Suprapubic skin (tissue), 4 donors: ENCODE results near the gene SSR2. TPM values are rescaled to one million over a fixed set of nuclear protein-coding genes. Genes with fewer than 3 reads are reported as not detected.

Source experiments
- DNase-seq, 2 donors: peaks; one replicate each; pipeline ENCODE4 v3.0.0-alpha.2; 2019; ENCODE audit warnings: low spot score in 2 of 2
- H3K27ac ChIP-seq: fragments of 200-600 bp; sonication (generic); one replicate; pipeline ENCODE4 v1.5.1; 2019
- H3K27me3 ChIP-seq: fragments of 200-600 bp; sonication (generic); one replicate; pipeline ENCODE4 v1.5.1; 2019
- H3K36me3 ChIP-seq: fragments of 200-600 bp; sonication (generic); one replicate; pipeline ENCODE4 v1.5.1; 2019
- H3K4me1 ChIP-seq: fragments of 200-600 bp; sonication (generic); one replicate; pipeline ENCODE4 v1.5.1; 2019
- H3K4me3 ChIP-seq: fragments of 200-600 bp; sonication (generic); one replicate; pipeline ENCODE4 v1.5.1; 2019; ENCODE audit warnings: mild to moderate bottlenecking
- H3K9me3 ChIP-seq: fragments of 200-600 bp; sonication (generic); one replicate; pipeline ENCODE4 v1.5.1; 2019
- CTCF ChIP-seq, 2 donors: fragments of 200-600 bp in 1 of 2; fragments of 450-650 bp in 1 of 2; sonication (generic) in 1 of 2; IDR thresholded peaks; one replicate each; pipeline ENCODE4 v1.5.1; 2016 to 2019; ENCODE audit warnings: antibody characterized with exemption in 2 of 2, mild to moderate bottlenecking in 1 of 2, moderate library complexity in 1 of 2
- EP300 ChIP-seq: sonication (generic); formaldehyde crosslinking; IDR thresholded peaks from one replicate; pipeline ENCODE4 v1.6.1; 2017; ENCODE audit warnings: antibody characterized with exemption
- POLR2A ChIP-seq, 2 donors: fragments of 450-650 bp; IDR thresholded peaks; one replicate each; pipeline ENCODE4 v1.6.1; 2017; ENCODE audit warnings: antibody characterized with exemption in 2 of 2, mild to moderate bottlenecking in 2 of 2, moderate library complexity in 2 of 2
- POLR2AphosphoS5 ChIP-seq, 3 donors: sonication (generic); formaldehyde crosslinking; IDR thresholded peaks; one replicate each; pipeline ENCODE4 v1.6.1; 2017; ENCODE audit warnings: antibody characterized with exemption in 3 of 3
- WGBS: methylation state at CpG from one replicate; pipeline ENCODE4 v1.1.5; 2018; 5-methylcytosine and 5-hydroxymethylcytosine counted together
- total RNA-seq, 4 donors: library from RNA; depleted of rRNA; stranded (reverse); fragments of >200 nt; gene quantifications; one replicate each; pipeline ENCODE4 v1.1.0, GENCODE V29; 2016

The SSR2 gene
- total RNA-seq, 4 donors from 2014 or later: 160 to 278 (median 240) TPM

- peak overlapping the region; percentile 1 for H3K27ac ChIP-seq
- H3K9me3 ChIP-seq: no peaks in the 10 kb centered on the region
- no peak for DNase-seq
- H3K36me3 ChIP-seq: no peaks in the 10 kb centered on the region
- no peaks in the 10 kb centered on the region for H3K27me3 ChIP-seq
- WGBS: 52% methylated on average over 10 of the region's 10 CpGs
- no peak overlapping the region for H3K4me3 ChIP-seq
- peaks cover 18% of the 10 kb centered on the region for H3K4me1 ChIP-seq
- TF ChIP-seq POLR2AphosphoS5 (IDR thresholded peaks at IDR 0.05) (no peak), POLR2A (IDR thresholded peaks at IDR 0.05) (no peak)
Observed at GRCh38 chr1:156001021-156001661, 19.6 kb downstream of the SSR2 start.

- peaks cover 18% of the 10 kb centered on the region for H3K4me1 ChIP-seq
- H3K27me3 ChIP-seq: no peaks in the 10 kb centered on the region
- no peak overlapping the region for H3K27ac ChIP-seq
- H3K4me3 ChIP-seq: no peak overlapping the region
- TF ChIP-seq CTCF (IDR thresholded peaks at IDR 0.05): no peak
- no peak for TF ChIP-seq POLR2A (IDR thresholded peaks at IDR 0.05)
- TF ChIP-seq EP300: no peak
- TF ChIP-seq POLR2AphosphoS5 (IDR thresholded peaks at IDR 0.05): no peak
- no peak for DNase-seq
- 66% methylated on average over 1 of the region's 1 CpG for WGBS
- no peaks in the 10 kb centered on the region for H3K36me3 ChIP-seq
- H3K9me3 ChIP-seq: no peaks in the 10 kb centered on the region
Observed at GRCh38 chr1:155999964-156000363, 20.8 kb downstream of the SSR2 start.

- peaks cover 6% of the 10 kb centered on the region for H3K4me1 ChIP-seq
- H3K27me3 ChIP-seq: no peaks in the 10 kb centered on the region
- H3K27ac ChIP-seq: no peak overlapping the region
- no peak for DNase-seq
- no peak for TF ChIP-seq EP300
- no peak for TF ChIP-seq CTCF (IDR thresholded peaks at IDR 0.05)
- TF ChIP-seq POLR2AphosphoS5 (IDR thresholded peaks at IDR 0.05): no peak
- TF ChIP-seq POLR2A (IDR thresholded peaks at IDR 0.05): no peak
- H3K4me3 ChIP-seq: no peak overlapping the region
- 48% methylated on average over 2 of the region's 2 CpGs for WGBS
- H3K9me3 ChIP-seq: no peaks in the 10 kb centered on the region
- H3K36me3 ChIP-seq: no peaks in the 10 kb centered on the region
Observed at GRCh38 chr1:155996166-155996565, 24.6 kb downstream of the SSR2 start.

- peaks cover 12% of the 10 kb centered on the region for H3K4me1 ChIP-seq
- H3K27ac ChIP-seq: no peak overlapping the region
- H3K9me3 ChIP-seq: no peaks in the 10 kb centered on the region
- WGBS: 80% methylated on average over 3 of the region's 3 CpGs
- H3K36me3 ChIP-seq: no peaks in the 10 kb centered on the region
- no peak for DNase-seq
- no peak for TF ChIP-seq POLR2AphosphoS5 (IDR thresholded peaks at IDR 0.05)
- TF ChIP-seq CTCF (IDR thresholded peaks at IDR 0.05): no peak
- no peak for TF ChIP-seq POLR2A (IDR thresholded peaks at IDR 0.05)
- TF ChIP-seq EP300: no peak
- no peak overlapping the region for H3K4me3 ChIP-seq
- no peaks in the 10 kb centered on the region for H3K27me3 ChIP-seq
Observed at GRCh38 chr1:155993595-155993994, 27.2 kb downstream of the SSR2 start.

GRCh38 chr1:155990005-155990739, 30.6 kb downstream of the SSR2 start:
- H3K4me1 ChIP-seq: peaks cover 12% of the 10 kb centered on the region
- H3K36me3 ChIP-seq: no peaks in the 10 kb centered on the region
- no peaks in the 10 kb centered on the region for H3K9me3 ChIP-seq
- 87% methylated on average over 6 of the region's 6 CpGs for WGBS
- TF ChIP-seq POLR2A (IDR thresholded peaks at IDR 0.05) (no peak), POLR2AphosphoS5 (IDR thresholded peaks at IDR 0.05) (no peak), CTCF (IDR thresholded peaks at IDR 0.05) (no peak), EP300 (no peak)
- no peak overlapping the region for H3K4me3 ChIP-seq
- no peak overlapping the region for H3K27ac ChIP-seq
- H3K27me3 ChIP-seq: no peaks in the 10 kb centered on the region
- DNase-seq: no peak
